ENCODE results near the gene BIRC6. TPM values are rescaled to one million over a fixed set of nuclear protein-coding genes. Genes with fewer than 3 reads are reported as not detected.
A peak's percentile ranks its signal among the peaks of the same experiment; 100 is the strongest.

Gene BIRC6
- total and polyA plus RNA-seq, 12 donors = 14.2 to 165 (median 80.7) TPM

DNA sequence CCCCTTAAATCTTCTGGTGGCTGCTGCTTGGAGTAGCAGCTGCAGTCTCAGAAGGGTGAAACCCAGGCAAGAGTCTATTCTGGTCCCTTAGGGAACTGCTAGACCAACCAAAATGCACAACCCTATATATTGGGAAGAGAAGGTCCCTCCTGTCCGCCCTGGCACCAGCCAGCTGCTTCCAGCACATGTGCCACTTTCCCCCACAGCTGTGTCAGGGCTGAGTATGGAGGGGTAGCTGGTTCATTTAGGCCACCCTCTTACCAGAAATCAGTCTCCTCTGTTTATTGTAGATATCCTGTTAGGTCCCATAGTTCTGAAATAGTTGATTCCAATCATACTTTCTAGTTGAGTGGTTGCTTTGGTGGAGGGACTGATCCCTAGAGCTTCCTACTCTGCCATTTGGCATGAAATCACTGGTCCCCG, 68.9 kb downstream of the BIRC6 start:
- no peak for TF ChIP-seq POLR2A (IDR thresholded peaks at IDR 0.05)
- TF ChIP-seq, protein P1, sequence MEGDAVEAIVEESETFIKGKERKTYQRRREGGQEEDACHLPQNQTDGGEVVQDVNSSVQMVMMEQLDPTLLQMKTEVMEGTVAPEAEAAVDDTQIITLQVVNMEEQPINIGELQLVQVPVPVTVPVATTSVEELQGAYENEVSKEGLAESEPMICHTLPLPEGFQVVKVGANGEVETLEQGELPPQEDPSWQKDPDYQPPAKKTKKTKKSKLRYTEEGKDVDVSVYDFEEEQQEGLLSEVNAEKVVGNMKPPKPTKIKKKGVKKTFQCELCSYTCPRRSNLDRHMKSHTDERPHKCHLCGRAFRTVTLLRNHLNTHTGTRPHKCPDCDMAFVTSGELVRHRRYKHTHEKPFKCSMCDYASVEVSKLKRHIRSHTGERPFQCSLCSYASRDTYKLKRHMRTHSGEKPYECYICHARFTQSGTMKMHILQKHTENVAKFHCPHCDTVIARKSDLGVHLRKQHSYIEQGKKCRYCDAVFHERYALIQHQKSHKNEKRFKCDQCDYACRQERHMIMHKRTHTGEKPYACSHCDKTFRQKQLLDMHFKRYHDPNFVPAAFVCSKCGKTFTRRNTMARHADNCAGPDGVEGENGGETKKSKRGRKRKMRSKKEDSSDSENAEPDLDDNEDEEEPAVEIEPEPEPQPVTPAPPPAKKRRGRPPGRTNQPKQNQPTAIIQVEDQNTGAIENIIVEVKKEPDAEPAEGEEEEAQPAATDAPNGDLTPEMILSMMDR (IDR thresholded peaks at IDR 0.05) = no peak
- Histone ChIP-seq H3K36me3 (replicated peaks in 1 of 2) (no peaks in the 10 kb centered on the region), H3K27me3 (no peaks in the 10 kb centered on the region), H3K4me3 (no peak overlapping the region), H3K4me1 (replicated peaks in 1 of 2) (peaks cover 26 to 73% of the 10 kb centered on the region in 2 donors), H3K27ac (peak overlapping the region in 2 of 5 donors; percentile 27 to 56), H3K9me3 (replicated peaks in 1 of 3) (no peaks in the 10 kb centered on the region)
- intact Hi-C loops (cut with DNase I) = no loop called here
- WGBS, 4 donors = 71 to 85% (median 79%) methylated on average over 2 of the region's 2 CpGs
- no peak for DNase-seq

DNA sequence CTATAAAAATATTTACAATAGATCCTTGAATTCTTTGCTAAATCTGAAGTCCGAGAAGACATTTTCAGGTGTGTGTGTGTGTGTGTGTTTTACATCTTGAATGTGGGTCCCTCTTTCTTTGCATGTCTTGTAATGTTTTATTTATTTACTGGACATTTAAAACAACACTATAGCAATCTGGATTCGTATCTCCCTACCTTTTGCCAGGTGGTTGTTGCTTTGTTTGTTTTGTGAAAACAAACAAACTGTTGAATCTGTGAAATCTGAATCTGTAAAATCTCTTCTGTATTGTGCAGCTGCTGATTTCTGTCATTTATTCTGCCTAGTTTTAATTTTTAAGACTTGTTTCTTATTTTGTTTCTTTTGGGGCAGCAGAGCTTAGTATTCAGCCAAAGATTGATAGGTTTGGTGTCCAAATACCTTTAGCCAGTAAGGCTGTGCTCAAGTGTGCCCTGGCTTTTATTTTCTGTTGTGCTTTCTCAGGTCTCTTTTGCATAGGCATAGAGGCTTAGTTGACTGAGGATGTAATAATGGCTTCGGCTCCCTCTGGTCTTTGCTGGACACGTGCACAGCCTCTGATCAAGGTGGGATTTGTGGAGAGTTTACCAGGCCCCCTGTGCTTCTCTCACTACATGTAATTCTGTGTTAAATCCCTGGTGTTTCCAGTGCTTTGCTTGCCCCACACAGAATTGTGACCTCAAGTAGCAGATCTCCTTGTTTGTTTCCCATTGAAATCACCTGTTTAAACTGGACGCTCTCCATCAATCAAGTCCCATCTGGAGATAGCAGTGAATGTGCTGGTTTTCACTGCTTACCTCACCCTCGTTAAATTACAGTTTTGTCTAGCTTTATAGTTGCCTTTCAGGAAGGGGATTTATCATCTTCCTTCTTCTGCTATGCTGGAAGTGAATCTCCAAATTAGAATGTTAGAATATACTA, 71.1 kb downstream of the BIRC6 start:
- no peaks in the 10 kb centered on the region for H3K9me3 ChIP-seq (replicated peaks in 1 of 3)
- H3K27ac ChIP-seq = peak overlapping the region in 1 of 5 donors; percentile 51
- H3K4me3 ChIP-seq = no peak overlapping the region
- TF ChIP-seq, protein P1 (IDR thresholded peaks at IDR 0.05) = no peak
- no peak for TF ChIP-seq POLR2A (IDR thresholded peaks at IDR 0.05)
- no peak for DNase-seq
- intact Hi-C loops (cut with DNase I) = no loop called here
- H3K4me1 ChIP-seq (replicated peaks in 1 of 2) = peaks cover 19 to 51% of the 10 kb centered on the region in 2 donors
- H3K36me3 ChIP-seq (replicated peaks in 1 of 2) = peaks cover 0 to 6% of the 10 kb centered on the region in 2 donors
- H3K27me3 ChIP-seq = no peaks in the 10 kb centered on the region
- WGBS, 4 donors = 57 to 65% (median 61%) methylated on average over 6 of the region's 6 CpGs

DNA sequence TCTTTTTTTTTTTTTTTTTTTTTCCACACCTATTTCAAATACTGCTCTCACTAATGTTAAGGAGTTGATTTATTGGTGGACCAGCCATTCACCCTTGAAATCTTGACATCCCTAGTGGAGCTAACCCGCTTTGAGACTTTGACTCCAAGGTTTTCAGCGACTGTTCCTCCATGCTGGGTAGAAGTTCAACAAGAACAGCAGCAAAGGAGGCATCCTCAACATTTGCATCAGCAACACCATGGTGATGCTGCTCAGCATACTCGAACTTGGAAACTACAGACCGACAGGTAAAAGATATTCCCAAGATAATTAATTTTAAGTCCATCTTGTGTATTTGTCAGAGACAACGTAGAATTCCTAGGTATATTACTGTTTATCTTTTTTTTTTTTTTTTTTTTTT, 74.0 kb downstream of the BIRC6 start:
- Histone ChIP-seq H3K4me1 (replicated peaks in 1 of 2) (peaks cover 11 to 36% of the 10 kb centered on the region in 2 donors), H3K4me3 (no peak overlapping the region), H3K27me3 (no peaks in the 10 kb centered on the region), H3K27ac (no peak overlapping the region), H3K9me3 (replicated peaks in 1 of 3) (no peaks in the 10 kb centered on the region), H3K36me3 (replicated peaks in 1 of 2) (peaks cover 0 to 6% of the 10 kb centered on the region in 2 donors)
- intact Hi-C loops (cut with DNase I) = no loop called here
- WGBS, 4 donors = 96 to 99% (median 98%) methylated on average over 5 of the region's 5 CpGs
- no peak for TF ChIP-seq POLR2A (IDR thresholded peaks at IDR 0.05)
- TF ChIP-seq, protein P1 (IDR thresholded peaks at IDR 0.05) = no peak
- no peak for DNase-seq

DNA sequence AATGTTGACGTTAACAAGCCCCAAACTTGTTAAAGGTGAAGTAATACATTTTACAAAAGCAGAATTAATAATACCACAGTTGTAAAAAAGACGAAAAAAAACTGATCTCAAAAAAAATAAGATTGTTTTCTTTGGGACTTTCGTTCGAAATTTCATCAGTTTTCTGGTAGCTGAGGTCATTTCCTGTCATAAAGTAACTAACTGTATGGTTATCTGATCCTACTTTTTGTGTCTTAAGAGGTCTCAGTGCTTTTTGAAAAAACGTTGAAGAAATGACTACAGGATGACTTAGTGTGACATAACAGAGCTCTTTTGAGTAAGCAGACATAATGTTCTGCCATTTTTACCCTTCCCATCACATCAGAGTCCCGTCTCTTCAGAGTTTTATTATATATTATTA, 79.3 kb downstream of the BIRC6 start:
- DNase-seq = no peak
- TF ChIP-seq, protein P1 (IDR thresholded peaks at IDR 0.05) = no peak
- TF ChIP-seq POLR2A (IDR thresholded peaks at IDR 0.05) = no peak
- H3K4me3 ChIP-seq = no peak overlapping the region
- H3K4me1 ChIP-seq (replicated peaks in 1 of 2) = no peaks in the 10 kb centered on the region
- no peak overlapping the region for H3K27ac ChIP-seq
- H3K36me3 ChIP-seq (replicated peaks in 1 of 2) = peaks cover 0 to 34% of the 10 kb centered on the region in 2 donors
- no peaks in the 10 kb centered on the region for H3K27me3 ChIP-seq
- no peaks in the 10 kb centered on the region for H3K9me3 ChIP-seq (replicated peaks in 1 of 3)
- 65 to 71% (median 69%) methylated on average over 6 of the region's 6 CpGs for WGBS, 4 donors
- intact Hi-C loops (cut with DNase I) = no loop called here

Data from adrenal gland (tissue), 12 donors.